NCI-H748 (cell line): Measurements from ENCODE around the gene CDRT15.
"Not testable (repeated sequence)": the region's sequence is repeated elsewhere in the genome, so short reads cannot be mapped to it uniquely, and the experiment has no call there.

ENCODE experiments used
- DNase-seq: peaks from one replicate; lab custom pipeline; 2025; ENCODE audit not compliant: unreplicated experiment; lab: John Stamatoyannopoulos, UW

CDRT15 gene

GRCh38 chr17:14209215-14209614 lies 27.4 kb downstream of the CDRT15 start:
- DNase-seq, result no peak

DNA sequence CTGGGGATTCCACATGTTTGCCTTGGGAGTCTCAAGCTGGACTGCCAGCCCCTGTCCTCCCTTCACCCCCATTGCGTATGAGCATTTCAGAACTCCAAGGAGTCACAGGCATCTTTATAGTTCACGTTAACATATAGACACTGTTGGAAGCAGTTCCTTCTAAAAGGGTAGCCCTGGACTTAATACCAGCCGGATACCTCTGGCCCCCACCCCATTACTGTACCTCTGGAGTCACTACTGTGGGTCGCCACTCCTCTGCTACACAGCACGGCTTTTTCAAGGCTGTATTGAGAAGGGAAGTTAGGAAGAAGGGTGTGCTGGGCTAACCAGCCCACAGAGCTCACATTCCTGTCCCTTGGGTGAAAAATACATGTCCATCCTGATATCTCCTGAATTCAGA lies 28.9 kb downstream of the CDRT15 start:
- no peak for DNase-seq

DNA sequence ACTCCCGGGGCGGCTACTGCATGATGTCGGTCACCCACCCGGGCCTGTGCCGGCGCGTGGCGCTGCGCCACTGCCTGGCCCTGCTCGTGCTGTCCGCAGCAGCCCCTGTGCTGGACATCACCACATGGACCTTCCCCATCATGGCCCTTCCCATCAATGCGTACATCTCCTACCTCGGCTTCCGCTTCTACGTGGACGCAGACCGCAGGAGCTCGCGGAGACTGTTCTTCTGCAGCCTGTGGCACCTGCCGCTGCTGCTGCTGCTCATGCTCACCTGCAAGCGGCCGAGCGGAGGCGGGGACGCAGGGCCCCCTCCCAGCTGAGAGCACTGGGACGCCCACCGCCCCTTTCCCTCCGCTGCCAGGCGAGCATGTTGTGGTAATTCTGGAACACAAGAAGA lies 29.8 kb downstream of the CDRT15 start:
- DNase-seq, result no peak

DNA sequence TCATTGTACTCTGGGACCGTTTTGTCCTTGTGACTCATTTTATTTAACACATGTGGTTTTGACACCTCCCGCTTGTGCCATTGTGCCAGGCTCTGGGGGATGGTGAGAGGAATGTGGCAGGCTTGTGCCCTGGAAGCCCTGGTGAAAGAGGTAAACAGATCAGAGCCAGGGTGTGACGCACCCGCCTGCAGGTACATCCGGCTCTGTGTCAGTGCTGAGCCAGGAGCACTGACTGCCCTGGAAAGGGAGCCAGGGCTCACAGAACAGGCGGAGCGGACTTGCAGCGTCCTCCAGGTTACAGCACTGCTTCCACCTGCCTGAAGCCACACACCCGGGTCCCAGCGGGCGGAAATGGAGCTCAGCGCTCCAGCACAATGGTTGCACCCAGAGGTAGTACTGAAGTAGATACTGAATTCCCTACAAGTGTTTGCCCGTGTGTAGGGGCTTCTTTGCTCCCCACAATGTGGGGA lies 30.6 kb downstream of the CDRT15 start:
- no peak for DNase-seq

- no peak for DNase-seq
These were observed 31.3 kb downstream of the CDRT15 start for GRCh38 chr17:14205380-14205779.

GRCh38 chr17:14204546-14204945 lies 32.1 kb downstream of the CDRT15 start:
- no peak for DNase-seq

GRCh38 chr17:14204084-14204483 lies 32.6 kb downstream of the CDRT15 start:
- DNase-seq, result no peak

DNA sequence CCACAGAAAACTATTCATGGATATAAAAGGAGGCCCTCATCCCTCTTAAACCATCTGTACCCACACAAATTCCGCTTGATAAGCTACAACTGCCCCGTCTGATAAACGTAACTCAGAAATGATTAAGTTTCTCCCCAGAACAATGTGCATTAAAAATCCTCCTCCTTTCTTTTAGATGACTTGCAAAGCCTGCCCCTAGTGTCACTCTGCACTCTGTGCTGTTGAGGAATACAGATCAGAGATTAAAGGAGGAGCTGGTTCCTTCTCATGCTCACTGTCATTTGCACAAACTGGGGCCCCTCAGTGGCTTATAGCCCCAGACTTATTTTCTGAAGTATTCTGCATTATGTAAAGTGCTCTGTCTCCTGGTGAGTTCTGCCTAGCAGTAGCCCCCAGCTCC lies 33.3 kb downstream of the CDRT15 start:
- DNase-seq, result no peak

- no peak for DNase-seq
These were observed 34.1 kb downstream of the CDRT15 start for GRCh38 chr17:14202388-14203166.

GRCh38 chr17:14201988-14202380 lies 34.7 kb downstream of the CDRT15 start:
- no peak for DNase-seq

DNA sequence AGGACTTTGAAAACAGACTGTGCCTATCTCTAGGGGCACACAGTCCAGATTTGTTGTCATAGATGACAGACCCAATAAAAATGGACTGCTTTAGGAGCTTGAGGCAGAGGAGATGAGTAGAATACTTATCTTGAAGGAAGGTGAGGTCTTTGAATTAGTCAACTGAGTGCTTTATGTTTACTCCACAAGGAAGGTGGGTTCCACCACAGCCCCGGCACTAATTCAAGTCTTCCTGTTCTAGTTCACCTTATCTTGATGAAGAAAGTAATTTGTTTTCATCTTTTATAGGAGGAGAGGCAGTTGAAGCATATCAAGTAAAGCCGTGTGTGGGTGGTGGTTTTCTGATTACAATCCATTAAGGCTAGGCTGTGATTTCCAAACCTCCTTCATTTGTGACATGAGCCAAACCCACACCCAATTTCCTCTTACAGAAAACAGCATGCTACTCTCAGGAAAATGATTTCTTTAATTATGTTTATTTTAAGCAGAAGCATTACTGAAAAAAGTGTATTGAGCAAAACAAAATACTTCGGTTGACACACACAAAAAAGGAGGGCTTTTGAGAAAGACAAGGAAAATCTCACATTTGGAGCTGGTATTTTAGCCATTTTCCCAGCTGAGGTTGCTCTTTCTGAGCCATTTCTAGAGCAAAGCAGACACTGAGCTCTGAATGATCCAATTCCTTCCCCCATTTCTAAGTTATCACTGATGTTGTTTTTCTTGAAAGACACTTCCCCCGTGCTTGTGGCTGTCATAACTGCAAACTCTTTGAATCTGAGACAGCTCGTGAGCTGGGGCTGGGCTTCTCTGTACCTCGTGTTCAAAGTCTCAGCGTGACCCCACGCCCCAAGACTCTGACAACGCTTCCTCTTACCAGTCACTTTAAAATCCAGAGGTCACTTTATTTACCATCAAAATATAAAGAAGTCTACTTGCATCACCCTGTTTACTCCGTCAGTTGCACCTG lies 35.4 kb downstream of the CDRT15 start:
- DNase-seq, result no peak

- DNase-seq, result no peak
These were observed 36.3 kb downstream of the CDRT15 start for GRCh38 chr17:14200354-14200753.

DNA sequence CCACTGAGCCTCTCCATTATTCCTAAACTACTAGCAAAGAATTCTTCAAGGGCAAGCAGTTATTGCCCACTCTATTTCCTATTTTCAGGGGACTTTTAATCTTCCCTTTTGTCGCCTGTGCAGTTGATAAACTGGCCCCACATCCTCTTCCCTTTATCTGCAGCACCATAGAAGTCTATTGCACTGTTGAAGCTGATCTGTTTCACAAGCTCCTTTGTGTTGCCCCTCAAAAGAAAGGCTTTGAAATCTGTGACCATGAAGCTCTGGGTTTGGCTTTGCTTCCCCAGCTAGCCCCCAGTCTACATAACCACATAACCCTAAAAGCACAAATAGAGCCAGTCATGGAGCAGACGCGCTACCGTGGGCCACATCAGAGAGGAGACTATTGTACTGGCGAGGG lies 37.1 kb downstream of the CDRT15 start:
- DNase-seq, result no peak

GRCh38 chr17:14198575-14198974 lies 38.1 kb downstream of the CDRT15 start:
- DNase-seq, result no peak

DNA sequence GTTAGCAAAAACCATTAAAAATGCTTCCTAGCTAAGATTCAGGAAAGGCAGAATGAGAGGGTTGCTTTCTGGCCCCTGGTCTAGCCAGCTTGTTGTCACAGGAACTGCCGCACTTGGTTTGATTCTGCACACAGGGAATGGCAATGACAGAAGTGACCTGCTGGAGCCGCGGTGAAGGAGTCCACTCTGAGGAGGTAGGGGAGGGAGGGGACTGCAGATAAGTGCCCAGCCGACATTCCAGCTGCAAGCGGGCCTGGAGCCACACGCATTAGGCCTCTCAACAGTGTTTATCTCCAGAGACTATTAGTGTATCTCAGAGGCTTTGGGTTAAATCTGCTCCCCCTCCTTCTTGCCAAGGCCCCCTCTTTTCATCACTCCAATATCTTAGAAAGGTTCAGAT lies 38.6 kb downstream of the CDRT15 start:
- DNase-seq, result peak; percentile 19

DNA sequence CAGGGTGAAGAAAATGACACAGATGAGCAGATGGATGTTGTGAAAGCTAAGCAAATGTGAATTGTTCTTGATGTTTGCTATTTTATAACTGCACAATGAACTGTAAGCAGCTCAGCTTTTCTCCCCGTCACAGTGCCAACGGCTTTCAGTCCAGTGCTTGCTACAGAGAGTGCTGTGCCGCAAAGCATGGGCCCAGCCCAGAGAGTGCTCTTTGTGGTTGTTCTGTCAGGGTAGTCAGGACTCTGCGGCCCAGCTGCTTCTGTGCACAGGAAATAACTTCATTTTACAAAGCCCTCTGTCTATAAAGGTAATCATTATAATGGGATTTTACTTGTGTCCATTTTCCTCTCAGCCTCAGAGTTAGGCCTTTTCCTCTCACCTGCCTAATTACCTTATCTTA lies 39.1 kb downstream of the CDRT15 start:
- DNase-seq, result no peak

GRCh38 chr17:14197057-14197456 lies 39.6 kb downstream of the CDRT15 start:
- DNase-seq, result no peak

DNA sequence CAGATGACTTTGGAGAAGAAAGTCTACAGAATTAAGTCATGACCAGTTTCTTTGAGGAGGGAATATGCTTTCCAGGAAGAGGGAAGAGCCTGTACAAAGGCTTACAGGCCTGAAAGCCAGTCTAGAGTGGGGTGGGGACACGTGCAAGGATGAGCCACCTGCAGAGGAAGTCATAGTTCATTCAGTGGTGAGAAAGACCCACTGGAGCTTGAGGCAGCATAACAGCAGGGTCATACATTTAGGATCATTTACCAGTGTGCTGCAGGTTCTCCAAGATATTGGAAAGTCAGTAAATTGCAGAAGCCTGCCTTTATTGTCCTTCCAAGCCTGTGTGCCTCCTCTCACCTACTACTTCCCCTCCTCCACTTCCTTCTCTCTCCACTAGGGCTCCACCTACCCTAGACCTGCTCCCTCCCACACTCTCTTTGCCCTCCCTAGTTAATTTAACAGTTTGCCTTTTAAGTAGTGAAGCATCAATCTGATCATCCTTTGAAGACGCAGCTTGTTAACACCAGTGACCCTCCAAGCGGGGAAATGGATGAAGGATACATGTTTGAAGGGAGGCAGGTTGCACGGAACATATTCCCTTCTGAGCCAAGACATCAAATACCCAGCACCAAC lies 40.2 kb downstream of the CDRT15 start:
- no peak for DNase-seq

GRCh38 chr17:14192636-14193344 lies 43.9 kb downstream of the CDRT15 start:
- not testable (repeated sequence) for DNase-seq

GRCh38 chr17:14192039-14192438 lies 44.6 kb downstream of the CDRT15 start:
- not testable (repeated sequence) for DNase-seq

DNA sequence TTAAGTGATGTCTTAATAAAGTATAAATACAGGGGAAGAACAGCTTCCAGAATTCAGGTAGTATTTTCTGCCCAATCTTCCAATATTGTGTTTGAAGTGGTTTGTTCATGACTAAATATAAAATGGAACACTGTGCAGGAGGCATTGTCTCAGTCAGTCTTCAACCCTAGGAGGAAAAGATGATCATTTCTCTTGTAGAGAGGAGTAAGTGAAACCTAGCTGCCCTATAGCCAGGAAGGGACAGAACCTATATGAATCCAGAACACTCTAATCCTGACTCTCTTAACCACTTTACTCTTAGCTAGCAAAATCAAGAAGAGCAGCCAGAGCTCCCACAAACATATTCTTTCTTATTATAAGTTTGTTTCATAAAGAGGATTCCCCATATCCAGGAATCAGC lies 45.2 kb downstream of the CDRT15 start:
- DNase-seq, result not testable (repeated sequence)
